ENCODE data around the gene TMEM60.

Gene TMEM60

GRCh38 chr7:77766801-77767605 lies 31.2 kb downstream of the TMEM60 start:
- DNase-seq, result no peak

GRCh38 chr7:77765906-77766800 lies 32.1 kb downstream of the TMEM60 start:
- no peak for DNase-seq

GRCh38 chr7:77765481-77765880 lies 32.8 kb downstream of the TMEM60 start:
- DNase-seq, result no peak

DNA sequence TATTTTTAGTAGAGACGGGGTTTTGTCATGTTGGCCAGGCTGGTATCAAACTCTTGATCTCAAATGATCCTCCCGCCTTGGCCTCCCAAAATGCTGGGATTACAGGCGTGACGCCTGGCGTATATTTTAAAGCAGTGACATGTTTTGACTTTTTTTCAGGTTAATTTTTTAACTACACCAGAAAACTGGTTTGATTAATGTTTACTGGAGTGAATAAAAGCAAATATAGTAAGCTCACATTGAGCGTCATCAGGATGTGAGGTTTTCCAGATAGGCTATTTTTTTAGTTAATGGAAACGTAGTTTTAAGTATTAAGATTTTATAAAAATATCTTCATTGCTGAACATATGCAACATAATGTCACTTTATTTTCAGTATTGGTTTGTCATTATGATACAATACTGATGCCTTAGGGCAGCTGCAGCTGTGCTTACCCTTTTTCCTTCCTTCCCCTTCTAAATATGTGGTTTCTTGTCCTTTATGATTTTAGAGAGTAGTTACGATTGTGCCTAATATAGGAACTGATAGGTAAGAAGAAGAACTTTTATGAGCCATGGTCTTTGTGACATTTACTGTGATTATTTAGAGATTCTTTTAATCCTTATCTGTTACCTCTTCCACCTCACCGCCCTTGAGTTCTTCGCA lies 37.3 kb downstream of the TMEM60 start:
- no peak for DNase-seq

DNA sequence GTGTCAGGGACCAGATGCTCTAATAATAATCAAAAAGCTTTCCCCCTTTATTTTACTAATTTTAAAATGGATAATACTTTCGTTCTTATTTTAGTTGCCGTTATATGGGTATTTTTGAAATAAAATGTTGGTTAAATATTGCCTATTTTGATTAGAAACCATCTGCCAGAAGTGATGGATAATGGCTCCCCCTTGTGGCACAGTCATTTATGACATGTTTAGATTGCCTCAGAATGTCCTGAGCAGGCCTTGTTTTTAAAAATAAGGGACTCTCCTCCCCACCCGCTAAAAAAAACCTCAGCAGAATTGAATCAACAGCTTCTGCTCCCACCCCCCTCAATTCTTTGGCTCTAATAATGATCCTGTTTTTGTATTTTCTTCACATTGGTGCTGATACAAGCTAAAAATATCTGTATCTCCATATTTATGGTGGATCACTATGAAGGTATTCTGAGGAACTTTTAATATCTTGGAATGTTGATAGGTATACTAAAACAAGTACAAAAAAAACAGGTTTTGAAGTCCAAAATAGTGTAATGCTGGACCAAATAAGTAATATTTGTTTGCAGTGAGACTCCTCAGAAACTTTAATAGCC lies 38.8 kb downstream of the TMEM60 start:
- DNase-seq, result peak; percentile 32

DNA sequence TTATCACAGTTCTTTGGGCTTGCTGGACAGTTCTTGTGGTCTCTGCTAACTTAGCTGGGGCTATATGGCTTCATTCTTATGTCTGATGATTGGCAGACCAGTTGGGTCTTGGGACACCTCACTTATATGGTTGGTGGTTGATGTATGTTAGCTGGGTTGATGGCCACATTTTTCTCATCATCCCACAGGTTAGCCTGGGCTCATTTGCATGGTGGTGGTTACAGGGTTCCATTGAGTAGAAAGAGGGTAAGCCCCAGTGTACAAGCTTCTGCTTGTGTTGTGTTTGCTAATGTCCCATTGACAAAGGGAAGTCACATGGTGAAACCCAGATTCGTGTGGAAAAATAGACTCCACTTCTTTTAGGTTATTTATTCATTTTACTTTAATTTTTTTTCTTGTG lies 40.6 kb downstream of the TMEM60 start:
- DNase-seq, result no peak

- no peak for DNase-seq
Observed at GRCh38 chr7:77753173-77753572, 45.1 kb downstream of the TMEM60 start.

DNA sequence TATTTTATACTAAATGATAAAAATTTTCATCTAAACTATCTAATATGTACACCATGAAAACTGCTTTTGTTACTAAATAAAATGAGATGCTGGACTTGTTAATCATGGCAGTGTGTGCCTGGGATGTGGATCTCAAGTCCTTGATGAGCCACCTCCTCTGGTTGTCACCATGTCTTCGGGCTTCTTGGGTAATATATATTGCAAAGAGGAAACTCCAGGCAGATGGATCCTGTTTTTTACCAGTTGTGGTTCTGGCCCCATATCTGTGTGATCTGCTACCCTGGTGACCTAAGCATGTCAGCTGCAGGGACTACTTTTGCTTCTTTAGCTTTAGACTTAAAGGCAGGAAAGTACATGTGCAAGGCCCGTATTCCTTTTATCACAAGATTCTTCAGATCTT lies 46.2 kb downstream of the TMEM60 start:
- no peak for DNase-seq

- no peak for DNase-seq
Observed at GRCh38 chr7:77747718-77748117, 50.5 kb downstream of the TMEM60 start.

- DNase-seq, result no peak
Observed at GRCh38 chr7:77747178-77747577, 51.1 kb downstream of the TMEM60 start.

GRCh38 chr7:77746824-77747165 lies 51.4 kb downstream of the TMEM60 start:
- DNase-seq, result no peak

DNA sequence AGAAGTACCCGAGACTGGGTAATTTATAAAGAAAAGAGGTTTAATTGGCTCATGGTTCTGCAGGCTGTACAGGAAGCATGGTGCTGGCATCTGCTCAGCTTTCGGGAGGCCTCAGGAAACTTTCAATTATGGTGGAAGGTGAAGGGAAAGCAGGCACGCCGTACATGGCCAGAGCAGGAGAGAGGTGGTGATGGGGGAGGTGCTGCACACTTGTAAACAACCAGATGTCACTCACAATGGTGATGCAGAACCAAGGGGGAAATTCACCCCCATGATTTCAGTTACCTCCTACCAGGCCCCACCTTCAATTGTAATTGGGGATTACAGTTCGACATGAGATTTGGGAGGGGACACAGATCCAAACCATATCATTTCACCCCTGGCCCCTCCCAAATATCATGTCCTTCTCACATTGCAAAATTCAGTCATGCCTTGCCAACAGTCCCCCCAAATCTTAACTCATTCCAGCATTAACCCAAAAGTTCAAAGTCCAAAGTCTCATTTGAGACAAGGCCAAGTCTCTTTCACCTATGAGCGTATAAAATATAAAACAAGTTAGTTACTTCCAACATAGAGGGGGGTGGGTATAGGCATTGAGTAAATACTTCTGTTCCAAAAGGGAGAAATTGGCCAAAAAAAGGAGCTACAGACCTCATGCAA lies 51.9 kb downstream of the TMEM60 start:
- no peak for DNase-seq

DNA sequence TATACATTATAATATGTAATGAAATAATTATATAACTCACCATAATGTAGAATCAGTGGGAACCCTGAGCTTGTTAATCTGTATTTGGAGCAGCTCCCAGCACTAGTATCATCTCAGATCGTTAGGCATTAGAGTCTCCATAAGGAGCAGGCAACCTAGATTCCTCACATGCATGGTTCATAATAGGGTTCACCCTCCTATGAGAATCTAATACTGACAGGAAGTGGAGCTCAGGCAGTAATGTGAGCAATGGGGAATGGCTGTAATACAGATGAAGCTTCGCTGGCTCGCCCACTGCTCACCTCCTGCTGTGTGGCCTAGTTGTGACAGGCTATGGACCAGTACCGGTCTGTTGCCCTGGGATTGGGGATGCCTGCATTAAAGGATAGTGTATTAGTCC lies 52.5 kb downstream of the TMEM60 start:
- no peak for DNase-seq

Measured in DMS 273 treated with DMSO at 0.1 percent for 48 hours (cell line).